K562 (cell line): ENCODE data around the gene ABCC12.

ENCODE experiments used
- BDP1 ChIP-seq: IDR thresholded peaks from 3 replicates; pipeline ENCODE4 v1.6.1; 2011; ENCODE audit not compliant: insufficient read length, insufficient read depth
- BRD9 ChIP-seq: fragments of 450-650 bp; IDR thresholded peaks from 2 replicates; pipeline ENCODE4 v1.6.1; 2018; ENCODE audit warnings: low read depth; ENCODE audit not compliant: partially characterized antibody
- ELK3 ChIP-seq: fragments of 450-650 bp; formaldehyde crosslinking; IDR thresholded peaks from 2 replicates; pipeline ENCODE4 v1.4.0; 2020; ENCODE audit warnings: mild to moderate bottlenecking
- FOXP4 ChIP-seq: sonication (generic); formaldehyde crosslinking; IDR thresholded peaks from 2 replicates; pipeline ENCODE4 v1.8.0; 2022; ENCODE audit warnings: mild to moderate bottlenecking, missing genetic modification reagents, borderline replicate concordance
- JUNB ChIP-seq: fragments of 450-650 bp; formaldehyde crosslinking; conservative IDR thresholded peaks from 2 replicates; pipeline ENCODE4 v1.4.0; 2020; ENCODE audit warnings: mild to moderate bottlenecking
- RFX5 ChIP-seq: IDR thresholded peaks from 2 replicates; pipeline ENCODE4 v1.6.1; 2011; ENCODE audit warnings: low read depth, mild to moderate bottlenecking, improper control_type of control experiment, low read length
- STAG1 ChIP-seq: sonication (generic); formaldehyde crosslinking; IDR thresholded peaks from 2 replicates; pipeline ENCODE4 v1.5.0; 2020; ENCODE audit warnings: missing genetic modification reagents, borderline replicate concordance
- TBP ChIP-seq: optimal IDR thresholded peaks from 2 replicates; pipeline ENCODE3; 2011; ENCODE audit warnings: low read depth, low read length, improper control_type of control experiment
- ZNF79 ChIP-seq: fragments of 250-450 bp; sonication (Bioruptor Pico); IDR thresholded peaks from 2 replicates; pipeline ENCODE4 v1.4.0; 2020; ENCODE audit warnings: low read depth, mild to moderate bottlenecking, moderate library complexity
- TF ChIP-seq, protein P1 (sequence below), 3 experiments: IDR thresholded peaks in 2 of 3; conservative IDR thresholded peaks in 1 of 3; 2 replicates each; pipeline ENCODE4 v1.5.1; 2011 to 2012; ENCODE audit warnings: low read length in 3 of 3, mild to moderate bottlenecking in 3 of 3, control low read depth in 2 of 3, improper control_type of control experiment in 1 of 3, inconsistent platforms in 1 of 3, low read depth in 1 of 3, mixed read lengths in 1 of 3, moderate library complexity in 1 of 3; ENCODE audit not compliant: insufficient read depth in 2 of 3

DNA sequence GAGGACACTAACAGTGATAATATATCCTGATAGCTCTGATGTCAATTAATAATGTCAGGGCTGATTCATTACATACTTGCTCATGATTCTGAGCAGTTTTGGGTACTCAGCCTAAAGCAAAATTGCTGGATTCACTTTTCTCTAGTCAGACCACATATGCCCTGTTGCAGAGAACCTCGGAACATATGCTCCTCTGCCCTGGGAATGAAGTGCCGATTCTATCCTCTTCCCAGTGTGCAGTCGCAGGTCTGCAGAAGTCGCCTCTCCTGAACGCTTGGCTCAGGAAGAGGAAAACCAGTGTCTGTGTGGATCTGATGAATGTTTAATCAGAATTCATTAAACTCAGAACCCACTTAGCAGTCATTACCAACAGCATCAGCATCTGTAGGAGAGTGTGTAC lies 34.5 kb downstream of the ABCC12 start:
- TF ChIP-seq TBP (no peak), ZNF79 (no peak), BDP1 (no peak), STAG1 (CRISPR knock-in tag) (no peak), ELK3 (no peak), RFX5 (no peak), JUNB (CRISPR knock-in tag) (no peak), BRD9 (no peak), FOXP4 (no peak)
- TF ChIP-seq, protein P1, sequence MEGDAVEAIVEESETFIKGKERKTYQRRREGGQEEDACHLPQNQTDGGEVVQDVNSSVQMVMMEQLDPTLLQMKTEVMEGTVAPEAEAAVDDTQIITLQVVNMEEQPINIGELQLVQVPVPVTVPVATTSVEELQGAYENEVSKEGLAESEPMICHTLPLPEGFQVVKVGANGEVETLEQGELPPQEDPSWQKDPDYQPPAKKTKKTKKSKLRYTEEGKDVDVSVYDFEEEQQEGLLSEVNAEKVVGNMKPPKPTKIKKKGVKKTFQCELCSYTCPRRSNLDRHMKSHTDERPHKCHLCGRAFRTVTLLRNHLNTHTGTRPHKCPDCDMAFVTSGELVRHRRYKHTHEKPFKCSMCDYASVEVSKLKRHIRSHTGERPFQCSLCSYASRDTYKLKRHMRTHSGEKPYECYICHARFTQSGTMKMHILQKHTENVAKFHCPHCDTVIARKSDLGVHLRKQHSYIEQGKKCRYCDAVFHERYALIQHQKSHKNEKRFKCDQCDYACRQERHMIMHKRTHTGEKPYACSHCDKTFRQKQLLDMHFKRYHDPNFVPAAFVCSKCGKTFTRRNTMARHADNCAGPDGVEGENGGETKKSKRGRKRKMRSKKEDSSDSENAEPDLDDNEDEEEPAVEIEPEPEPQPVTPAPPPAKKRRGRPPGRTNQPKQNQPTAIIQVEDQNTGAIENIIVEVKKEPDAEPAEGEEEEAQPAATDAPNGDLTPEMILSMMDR (IDR thresholded peaks at IDR 0.05 in 2 of 3, conservative IDR thresholded peaks at IDR 0.05 in 1 of 3; ENCODE audit: insufficient read depth in 2 of 3, low read depth in 1 of 3, low read length in 3 of 3): no peak
